Pulmonary artery endothelial cell (primary cell): ENCODE data around the gene SCAPER. TPM values are rescaled to one million over a fixed set of nuclear protein-coding genes. Genes with fewer than 3 reads are reported as not detected.
"Not testable (repeated sequence)": the region's sequence is repeated elsewhere in the genome, so short reads cannot be mapped to it uniquely, and the experiment has no call there.

Source experiments
- DNase-seq: peaks from one replicate; pipeline ENCODE4 v3.0.0-alpha.2; 2011; ENCODE audit warnings: low read depth, low spot score
- total RNA-seq: library from RNA; depleted of rRNA; stranded (reverse); fragments of >200 nt; gene quantifications from 2 replicates; pipeline ENCODE4 v1.2.3, GENCODE V29; 2014

SCAPER gene
- total RNA-seq, 1 donor from 2014 or later: 5.9 TPM

DNA sequence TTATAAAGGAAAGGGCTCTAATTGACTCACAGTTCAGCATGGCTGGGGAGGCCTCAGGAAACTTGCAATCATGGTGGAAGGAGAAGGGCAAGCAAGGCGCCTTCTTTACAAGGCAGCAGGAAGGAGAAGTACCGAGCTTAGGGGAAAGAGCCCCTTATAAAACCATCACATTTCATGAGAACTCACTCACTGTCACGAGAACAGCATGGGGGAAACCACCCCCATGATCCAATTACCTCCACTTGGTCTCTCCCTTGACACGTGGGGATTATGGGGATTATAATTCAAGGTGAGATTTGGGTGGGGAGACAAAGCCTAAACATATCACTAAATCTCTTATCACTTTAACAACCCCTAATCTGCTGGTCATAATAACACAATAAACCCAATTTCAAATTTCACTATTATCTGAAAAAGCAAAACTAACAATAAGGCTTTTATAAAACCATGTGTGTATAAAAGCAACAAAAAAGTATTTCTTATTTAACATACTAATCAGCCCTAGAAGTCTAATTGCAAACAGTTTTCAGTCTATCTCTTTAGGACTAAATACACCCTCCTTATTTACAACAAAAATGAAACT is 43.2 kb downstream of the SCAPER start:
- DNase-seq: no peak

DNA sequence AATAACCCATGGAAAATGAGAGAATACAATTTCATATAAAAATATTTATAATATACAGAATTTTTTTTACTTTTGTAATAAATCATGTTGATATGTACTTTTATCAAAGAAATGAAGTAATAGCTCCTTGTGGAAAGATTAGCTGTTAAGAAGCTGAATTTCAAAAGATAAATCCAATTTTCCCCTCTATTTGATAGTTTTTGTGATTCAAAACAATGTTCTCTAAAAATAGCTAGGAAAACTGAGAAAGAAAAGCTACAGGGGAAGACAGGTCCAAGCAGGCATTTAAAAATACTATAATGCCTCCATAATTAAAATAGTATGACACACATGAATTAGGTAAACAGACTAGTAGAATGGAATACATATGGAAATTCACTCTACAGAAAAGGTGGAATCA is 44.9 kb downstream of the SCAPER start:
- DNase-seq: no peak

DNA sequence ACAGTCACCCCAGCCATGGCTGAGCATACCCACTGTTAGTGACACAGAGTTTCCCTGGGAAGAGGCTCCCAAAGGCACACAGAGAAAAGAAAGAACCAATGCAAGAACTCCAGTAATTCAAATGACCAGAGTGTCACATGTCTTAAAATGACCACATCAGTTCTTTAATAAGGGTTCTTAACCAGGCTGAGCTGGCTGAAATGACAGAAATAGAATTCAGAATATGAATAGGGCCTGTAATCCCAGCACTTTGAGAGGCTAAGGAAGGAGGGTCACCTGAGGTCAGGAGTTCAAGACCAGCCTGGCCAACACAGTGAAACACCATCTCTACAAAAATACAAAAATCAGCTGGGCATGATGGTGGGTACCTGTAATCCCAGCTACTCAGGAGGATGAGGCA is 54.8 kb downstream of the SCAPER start:
- DNase-seq: not testable (repeated sequence)

DNA sequence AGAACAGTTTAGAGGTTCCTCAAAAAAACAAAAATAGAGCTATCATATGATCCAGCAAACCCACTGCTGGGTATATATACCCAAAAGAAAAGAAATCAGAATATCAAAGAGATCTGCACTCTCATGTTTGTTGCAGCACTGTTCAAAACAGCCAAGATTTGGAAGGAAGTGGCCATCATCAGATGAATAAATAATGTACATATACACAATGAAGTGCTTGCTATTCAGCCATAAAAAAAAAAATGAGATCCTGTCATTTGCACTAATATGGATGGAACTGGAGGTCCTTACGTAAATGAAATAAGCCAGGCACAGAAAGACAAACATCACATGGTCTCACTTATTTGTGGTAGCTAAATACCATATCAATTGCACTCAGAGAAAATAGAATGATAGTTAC is 58.4 kb downstream of the SCAPER start:
- no peak for DNase-seq

DNA sequence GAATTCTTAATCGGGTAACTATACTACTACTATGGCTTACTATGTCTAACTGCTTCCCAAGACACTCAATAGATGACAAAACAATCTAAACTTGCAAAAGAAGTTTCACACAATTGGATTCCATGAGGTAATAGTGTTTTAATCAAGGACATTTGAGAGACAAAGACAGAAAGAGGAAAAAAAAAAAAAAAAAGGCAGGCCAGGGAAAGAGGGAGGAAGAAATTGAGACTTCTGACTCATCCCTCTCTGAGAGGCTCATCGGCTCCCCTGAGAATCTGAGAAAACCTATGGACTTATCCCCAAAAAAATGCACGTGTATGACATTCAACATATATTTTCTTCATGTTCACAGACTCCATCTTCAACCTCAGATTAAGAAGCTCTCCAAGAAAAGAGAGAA is 61.0 kb downstream of the SCAPER start:
- no peak for DNase-seq

DNA sequence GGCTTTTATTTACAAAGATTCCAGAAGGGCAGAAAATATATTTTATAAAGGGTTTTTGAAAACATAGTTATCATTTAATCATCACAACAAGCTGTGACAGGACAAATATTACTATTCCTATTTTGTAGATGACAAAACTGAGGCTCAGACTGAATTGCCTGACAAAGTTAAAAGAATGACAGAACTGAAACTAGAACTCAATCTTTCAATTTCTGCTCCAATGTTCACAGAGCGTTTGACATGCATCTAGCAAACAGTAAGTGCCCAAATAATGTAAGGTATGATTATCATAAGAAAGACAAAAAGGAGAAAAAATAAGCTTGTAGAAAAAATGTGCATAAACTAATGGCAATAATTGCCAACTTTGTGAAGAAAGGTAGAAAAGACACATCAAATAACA is 61.9 kb downstream of the SCAPER start:
- DNase-seq: no peak

DNA sequence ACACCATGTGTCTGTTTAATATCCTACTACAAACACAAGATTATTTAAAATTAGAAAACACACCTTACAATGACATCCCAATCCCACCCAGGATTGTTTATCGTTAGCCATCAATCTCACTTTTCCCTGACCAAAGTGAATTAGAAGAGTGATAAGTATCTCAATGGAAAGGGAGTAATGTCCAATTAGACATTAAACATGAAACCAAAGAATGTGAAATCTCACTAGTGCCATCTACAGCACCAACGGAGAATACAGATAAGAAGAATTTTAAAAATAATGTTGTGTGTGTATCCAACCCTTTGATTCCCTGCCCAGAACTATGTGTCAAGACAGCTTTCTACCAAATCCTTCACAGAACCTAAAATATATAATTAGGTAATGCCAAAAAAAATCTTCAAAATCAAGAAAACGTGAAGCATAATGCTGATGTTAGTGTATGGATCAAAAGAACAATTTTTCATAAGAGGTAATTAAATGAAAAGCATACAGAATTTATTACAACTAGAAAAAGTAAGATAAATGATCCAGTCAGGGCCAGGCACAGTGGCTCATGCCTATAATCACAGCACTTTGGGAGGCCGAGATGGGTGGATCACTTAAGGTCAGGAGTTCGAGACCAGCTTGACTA is 64.2 kb downstream of the SCAPER start:
- no peak for DNase-seq

DNA sequence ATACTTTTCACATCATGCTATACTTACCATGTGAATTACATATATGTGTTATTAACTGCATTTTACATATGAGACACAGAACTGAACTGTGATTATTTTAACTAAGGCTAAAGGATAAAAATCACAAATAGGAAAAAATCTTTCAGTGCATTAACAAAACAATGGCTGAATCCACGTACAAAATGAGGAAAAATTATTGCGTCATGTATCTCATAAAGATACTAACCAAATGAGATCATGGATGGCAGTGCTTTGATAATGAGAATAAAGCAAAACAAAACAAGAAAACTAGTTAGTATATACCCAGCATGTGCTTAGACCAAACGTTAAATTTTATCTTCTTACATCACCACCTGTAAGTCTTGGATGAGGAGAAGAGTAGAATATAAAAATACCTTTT is 66.0 kb downstream of the SCAPER start:
- no peak for DNase-seq

DNA sequence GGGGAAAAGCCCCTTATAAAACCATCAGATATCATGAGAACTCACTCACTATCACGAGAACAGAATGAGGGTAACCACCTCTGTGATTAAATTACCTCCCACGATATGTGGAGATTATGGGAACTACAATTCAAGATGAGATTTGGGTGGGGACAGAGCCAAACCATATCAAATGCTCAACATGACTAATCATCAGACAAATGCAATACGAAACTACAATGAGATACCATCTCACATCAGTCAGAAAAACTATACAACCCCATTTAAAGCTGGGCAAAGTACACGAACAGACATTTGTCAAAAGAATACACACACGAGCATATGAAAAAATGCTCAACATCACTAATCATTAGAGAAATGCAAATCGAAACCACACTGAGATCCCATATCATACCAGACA is 67.7 kb downstream of the SCAPER start:
- DNase-seq: no peak

DNA sequence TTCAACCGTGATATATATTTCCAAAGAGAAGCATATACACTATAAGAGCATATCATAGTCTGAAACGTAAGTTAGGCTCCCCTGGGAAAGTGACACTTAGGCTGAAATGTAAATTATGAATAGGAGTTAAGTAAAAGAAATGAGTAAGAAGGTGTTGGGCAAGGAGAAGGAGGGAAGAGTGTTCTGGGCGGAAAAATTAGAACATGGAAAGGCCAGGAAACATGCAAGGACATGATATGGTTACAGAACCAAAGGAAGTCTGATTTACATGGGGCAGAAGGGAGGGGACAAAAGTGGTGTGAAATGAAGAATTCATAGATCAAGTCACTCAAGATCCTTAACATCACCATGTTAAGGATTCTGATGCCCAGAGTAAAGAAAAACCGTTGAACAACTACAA is 75.2 kb downstream of the SCAPER start:
- no peak for DNase-seq

DNA sequence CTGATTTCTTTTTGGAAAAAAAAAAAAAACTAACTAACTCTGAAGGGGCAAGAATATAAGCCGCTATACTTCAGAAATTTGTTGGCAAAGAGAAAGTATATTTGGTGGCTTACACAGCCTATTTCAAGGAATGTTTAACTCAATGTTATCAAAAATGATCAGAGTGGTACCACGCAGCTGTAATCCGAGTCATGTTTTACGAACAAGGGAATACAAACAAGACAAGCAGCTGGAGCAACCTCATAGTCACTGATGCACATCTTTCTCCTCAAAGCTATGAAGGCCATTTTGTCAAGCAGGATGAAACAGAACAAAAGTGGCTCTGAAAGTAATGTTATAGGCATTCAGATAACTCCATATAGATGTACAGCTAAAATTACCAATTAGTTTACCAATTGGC is 81.2 kb downstream of the SCAPER start:
- DNase-seq: no peak

DNA sequence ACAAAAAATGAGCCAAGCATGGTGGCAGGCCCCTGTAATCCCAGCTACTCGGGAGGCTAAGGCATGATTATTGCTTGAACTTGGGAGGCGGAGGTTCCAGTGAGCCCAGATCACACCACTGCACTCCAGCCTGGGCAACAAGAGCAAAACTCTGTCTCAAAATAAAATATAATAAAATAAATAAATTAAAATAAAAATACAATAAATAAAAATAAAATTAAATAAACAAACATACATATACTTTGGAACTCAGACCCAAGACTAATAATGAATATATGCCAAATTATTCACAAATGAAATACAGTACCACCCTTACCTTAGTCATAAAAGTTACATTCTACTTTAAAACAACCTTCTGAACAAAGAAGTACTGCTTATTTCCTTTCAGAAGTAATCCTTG is 81.8 kb downstream of the SCAPER start:
- no peak for DNase-seq

DNA sequence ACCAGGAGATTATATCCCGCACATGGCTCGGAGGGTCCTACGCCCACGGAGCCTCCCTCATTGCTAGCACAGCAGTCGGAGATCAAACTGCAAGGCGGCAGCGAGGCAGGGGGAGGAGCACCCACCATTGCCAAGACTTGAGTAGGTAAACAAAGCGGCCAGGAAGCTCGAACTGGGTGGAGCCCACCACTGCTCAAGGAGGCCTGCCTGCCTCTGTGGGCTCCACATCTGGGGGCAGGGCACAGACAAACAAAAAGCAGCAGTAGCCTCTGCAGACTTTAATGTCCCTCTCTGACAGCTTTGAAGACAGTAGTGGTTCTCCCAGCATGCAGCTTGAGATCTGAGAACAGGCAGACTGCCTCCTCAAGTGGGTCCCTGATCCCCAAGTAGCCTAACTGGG is 86.2 kb downstream of the SCAPER start:
- DNase-seq: not testable (repeated sequence)

DNA sequence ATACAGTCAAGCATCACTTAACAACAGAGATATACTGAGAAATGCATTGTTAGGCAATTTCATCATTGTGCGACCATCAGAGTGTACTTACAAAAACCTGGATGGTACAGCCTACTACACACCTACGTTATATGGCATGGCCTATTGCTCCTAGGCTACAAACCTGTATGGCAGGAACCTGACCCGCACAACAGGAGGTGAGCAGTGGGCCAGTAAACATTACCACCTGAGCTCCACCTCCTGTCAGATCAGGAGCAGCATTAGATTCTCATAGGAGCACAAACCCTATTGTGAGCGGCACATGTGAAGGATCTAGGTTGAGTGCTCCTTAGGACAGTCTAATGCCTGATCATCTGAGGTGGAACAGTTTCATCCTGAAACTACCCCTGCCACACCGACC is 89.7 kb downstream of the SCAPER start:
- DNase-seq: no peak

DNA sequence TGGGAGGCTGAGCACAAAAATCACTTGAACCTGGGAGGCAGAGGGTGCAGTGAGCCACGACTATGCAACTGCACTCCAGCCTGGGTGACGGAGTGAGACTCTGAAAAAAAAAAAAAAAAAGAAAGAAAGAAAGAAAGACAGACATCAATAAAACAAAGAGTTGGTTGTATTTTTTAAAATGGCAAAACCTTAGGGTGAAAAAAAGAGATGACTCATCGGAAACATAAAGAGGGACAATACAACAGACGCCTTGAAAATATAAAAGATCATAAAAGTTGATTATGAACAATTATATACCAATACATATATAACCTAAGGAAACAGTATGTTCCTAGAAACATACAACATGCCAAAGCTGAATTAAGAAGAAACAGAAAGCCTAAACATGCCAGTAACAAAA is 92.8 kb downstream of the SCAPER start:
- no peak for DNase-seq

DNA sequence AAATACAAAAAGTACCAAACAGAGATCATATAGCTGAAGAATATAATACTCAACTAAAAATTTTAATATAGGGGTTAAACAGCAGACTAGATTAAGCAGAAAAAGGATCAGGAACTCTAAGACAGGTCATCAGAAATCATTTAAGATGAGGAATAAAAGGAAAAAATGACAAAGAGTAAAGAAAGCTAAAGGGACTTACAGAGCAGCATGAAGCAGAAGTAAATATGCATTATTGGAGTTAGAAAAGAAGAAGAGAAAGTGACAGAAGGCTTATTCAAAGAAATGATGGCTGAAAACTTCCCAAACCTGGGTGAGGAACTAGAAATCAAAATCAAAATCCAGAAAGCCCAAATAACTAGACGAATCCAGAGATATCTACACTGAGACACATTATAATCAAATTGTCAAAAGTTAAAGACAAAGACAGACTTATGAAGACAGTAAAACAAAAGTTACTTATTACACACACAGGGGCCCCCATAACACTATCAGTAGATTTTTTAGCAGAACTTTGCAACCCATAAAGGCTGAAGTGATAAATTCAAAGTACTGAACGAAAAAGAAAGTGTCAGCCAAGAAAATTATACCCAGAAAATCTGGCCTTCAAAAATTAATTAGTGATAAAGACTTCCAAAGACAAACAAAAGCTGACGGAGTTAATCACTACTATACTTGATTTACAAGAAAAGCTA is 95.6 kb downstream of the SCAPER start:
- no peak for DNase-seq

DNA sequence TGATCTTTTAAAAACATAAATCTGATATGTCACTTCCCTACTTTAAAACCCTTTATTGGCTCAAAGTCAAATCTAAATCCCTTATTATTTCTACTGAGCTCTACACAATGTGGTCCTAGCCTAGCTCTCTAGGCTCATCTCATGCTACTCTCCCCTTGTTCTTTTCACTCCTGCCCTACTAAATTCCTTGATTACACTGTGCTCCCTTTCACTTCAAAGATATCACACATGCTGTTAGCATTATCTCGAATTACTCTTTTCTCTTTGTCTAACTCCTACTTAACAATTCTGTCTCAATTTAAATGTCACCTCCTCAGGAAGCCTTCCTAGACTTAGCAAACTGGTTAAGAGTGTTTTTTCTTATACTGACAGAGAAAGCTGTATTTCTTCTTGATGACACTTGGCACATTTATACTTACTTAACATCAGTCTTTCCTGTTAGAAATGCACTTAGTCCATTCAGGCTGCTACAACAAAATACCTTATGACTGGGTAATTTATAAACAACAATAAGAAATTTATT is 102.0 kb downstream of the SCAPER start:
- DNase-seq: no peak

DNA sequence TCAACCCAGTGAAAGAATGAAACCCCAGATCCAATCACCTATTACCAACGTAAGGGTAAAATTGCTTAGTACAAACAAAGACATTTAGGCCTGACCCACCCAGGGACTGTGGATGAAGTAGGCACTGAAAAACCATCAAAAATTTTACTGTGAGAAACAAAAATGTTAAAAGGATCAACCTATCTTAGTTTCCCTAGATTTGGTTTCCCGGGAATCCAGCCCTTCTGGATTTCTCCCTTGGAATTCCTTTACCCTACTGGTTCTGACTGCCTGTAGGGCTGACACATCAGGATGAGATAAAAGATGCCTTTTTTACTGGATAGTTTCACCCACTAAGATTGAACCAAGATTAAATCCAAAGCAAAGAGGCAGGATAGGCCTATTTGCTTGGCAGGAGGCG is 102.7 kb downstream of the SCAPER start:
- no peak for DNase-seq

DNA sequence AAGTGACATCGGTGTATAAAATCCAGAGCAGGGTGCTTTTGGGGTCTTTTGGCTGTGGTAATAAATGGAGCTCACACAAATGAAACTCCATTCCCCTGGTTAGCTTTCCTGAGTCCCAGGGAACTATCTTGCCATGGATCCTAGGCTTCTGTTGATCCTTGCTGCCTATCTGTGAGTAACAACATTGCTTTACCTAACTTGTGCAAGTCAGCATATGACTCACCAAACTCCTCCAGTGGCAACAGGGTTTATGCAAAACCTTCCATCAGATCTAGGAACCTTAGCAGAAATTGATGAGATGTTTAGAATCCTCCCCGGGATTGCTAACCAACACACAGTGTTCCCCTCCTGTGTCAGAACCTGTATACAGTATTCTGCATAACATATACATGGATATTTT is 105.4 kb downstream of the SCAPER start:
- DNase-seq: no peak

DNA sequence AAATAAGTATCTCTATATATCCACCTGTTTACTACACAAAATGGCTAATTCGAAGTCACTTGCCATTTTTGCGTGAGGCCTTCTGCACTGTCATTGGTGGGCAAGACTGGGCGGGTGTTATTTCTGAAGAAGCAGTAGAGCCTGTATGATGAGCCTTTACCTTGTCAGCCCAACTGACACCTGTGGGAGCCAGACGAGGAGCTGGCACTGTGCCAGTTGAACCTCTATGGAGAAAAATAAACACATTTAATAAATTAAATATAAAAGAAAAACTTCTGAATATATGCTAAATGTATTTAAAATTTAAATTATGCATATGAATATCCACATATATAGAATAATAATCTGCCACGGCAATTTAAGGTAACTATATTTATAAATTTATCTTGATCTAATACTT is 109.9 kb downstream of the SCAPER start:
- no peak for DNase-seq

DNA sequence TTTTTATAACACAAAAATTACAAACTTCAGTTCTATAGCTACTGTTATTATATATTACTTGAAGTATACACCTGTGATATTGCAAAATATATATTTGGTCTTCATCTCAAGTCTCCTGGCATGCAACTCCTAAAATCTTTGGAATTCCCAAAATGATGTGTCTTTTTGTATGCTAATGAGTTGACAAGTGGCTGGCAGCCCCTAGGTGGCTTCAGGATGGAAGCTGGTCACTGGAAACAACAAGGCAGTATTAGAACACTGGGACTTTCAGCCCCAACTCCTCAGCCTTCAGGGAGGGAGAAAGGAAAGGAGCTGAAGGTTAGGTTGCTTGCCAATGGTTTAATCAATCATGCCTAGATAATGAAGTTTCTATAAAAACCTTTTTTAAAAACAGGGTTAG is 112.0 kb downstream of the SCAPER start:
- DNase-seq: no peak

DNA sequence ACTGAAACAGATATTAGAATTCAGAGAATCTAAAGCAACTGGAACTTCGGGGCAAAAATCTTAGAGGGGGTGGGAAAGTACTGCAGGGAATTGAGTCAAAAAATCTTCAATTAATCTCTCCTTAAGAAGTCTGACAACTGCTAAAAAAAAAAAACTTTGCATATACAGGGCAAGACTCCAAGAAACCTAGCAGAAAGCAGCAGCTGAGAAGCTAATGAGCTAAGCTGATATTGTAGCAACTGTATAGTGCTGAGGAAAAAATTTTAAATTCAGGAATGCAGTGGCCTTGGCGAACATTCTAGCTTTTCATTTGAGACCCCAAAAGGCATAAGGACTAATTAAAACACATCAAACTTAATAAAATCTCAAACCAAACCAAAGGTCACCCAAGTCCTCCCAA is 113.6 kb downstream of the SCAPER start:
- DNase-seq: no peak

DNA sequence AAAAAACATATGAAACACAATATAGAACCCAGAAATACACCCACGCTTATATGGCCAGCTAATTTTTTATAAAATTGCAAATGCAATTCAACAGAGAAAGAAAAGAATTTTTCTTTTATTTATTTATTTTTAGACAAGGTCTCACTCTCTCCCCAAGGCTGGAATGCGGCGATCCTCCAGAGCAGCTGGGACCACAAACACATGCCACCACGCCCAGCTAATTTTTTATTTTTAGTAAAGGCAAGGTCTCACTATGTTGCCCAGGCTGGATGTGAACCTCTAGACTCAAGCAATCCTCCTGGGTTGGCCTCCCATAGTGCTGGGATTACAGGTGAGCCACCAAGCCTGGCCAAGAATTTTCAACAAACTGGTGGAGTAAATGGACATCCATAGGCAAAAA is 117.9 kb downstream of the SCAPER start:
- no peak for DNase-seq
